Upper lobe of left lung (tissue), 4 donors: ENCODE measurements around the gene ARPC5.

Experiments
- EP300 ChIP-seq, 4 donors: sonication (generic); formaldehyde crosslinking; IDR thresholded peaks; one replicate each; pipeline ENCODE4 v1.5.1; 2017; ENCODE audit warnings: antibody characterized with exemption in 4 of 4, control low read depth in 2 of 4
- POLR2A ChIP-seq, 4 donors: fragments of 450-650 bp; IDR thresholded peaks; one replicate each; pipeline ENCODE4 v1.5.1; 2016 to 2017; ENCODE audit warnings: antibody characterized with exemption in 4 of 4, mild to moderate bottlenecking in 2 of 4
- POLR2AphosphoS5 ChIP-seq, 2 donors: sonication (generic); formaldehyde crosslinking; IDR thresholded peaks; one replicate each; pipeline ENCODE4 v1.5.1; 2017; ENCODE audit warnings: antibody characterized with exemption in 2 of 2
- TF ChIP-seq, protein P1 (sequence below), 6 experiments: fragments of 450-650 bp in 4 of 6; fragments of 200-600 bp in 2 of 6; sonication (generic) in 2 of 6; IDR thresholded peaks; one replicate each; pipeline ENCODE4 v1.5.1; 2016 to 2019; ENCODE audit warnings: antibody characterized with exemption in 6 of 6

DNA sequence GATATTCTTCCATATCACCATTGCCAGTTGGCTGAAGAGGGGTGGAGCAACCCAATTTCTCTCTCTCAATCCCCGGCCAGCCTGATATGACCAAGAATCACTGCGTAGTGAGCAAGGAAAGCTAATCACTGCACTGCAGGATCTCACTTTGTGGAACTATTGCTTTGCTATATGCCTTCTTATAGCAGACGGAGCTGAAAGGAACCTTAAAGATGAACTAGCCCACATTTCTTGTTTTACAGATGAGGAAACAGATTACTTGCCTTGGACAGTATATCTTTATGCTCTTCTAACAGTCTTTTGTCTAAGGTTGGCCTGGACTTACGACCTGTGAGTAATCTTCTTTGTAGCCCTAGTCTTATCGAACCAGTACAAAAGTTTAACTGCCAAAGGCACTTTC is 9.9 kb upstream of the ARPC5 start:
- TF ChIP-seq, protein P1, sequence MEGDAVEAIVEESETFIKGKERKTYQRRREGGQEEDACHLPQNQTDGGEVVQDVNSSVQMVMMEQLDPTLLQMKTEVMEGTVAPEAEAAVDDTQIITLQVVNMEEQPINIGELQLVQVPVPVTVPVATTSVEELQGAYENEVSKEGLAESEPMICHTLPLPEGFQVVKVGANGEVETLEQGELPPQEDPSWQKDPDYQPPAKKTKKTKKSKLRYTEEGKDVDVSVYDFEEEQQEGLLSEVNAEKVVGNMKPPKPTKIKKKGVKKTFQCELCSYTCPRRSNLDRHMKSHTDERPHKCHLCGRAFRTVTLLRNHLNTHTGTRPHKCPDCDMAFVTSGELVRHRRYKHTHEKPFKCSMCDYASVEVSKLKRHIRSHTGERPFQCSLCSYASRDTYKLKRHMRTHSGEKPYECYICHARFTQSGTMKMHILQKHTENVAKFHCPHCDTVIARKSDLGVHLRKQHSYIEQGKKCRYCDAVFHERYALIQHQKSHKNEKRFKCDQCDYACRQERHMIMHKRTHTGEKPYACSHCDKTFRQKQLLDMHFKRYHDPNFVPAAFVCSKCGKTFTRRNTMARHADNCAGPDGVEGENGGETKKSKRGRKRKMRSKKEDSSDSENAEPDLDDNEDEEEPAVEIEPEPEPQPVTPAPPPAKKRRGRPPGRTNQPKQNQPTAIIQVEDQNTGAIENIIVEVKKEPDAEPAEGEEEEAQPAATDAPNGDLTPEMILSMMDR (IDR thresholded peaks at IDR 0.05): no peak
- TF ChIP-seq POLR2A (IDR thresholded peaks at IDR 0.05) (no peak), POLR2AphosphoS5 (IDR thresholded peaks at IDR 0.05) (no peak), EP300 (IDR thresholded peaks at IDR 0.05) (no peak)
